HCT116 (cell line): Measurements from ENCODE around the gene DYNLT4.

Source experiments
- ATF3 ChIP-seq: IDR thresholded peaks from 2 replicates; pipeline ENCODE4 v1.6.1; 2012
- CTCF ChIP-seq, 3 experiments: fragments of 200-600 bp in 1 of 3; sonication (generic) in 1 of 3; IDR thresholded peaks in 2 of 3; conservative IDR thresholded peaks in 1 of 3; 2 replicates each; pipeline ENCODE4 v1.5.1; 2012 to 2017; ENCODE audit warnings: low read depth in 2 of 3, low read length in 2 of 3, antibody characterized with exemption in 1 of 3, borderline replicate concordance in 1 of 3, control low read depth in 1 of 3, mild to moderate bottlenecking in 1 of 3, mixed read lengths in 1 of 3, mixed run types in 1 of 3, moderate library complexity in 1 of 3; ENCODE audit not compliant: insufficient read depth in 1 of 3
- EZH2 ChIP-seq: fragments of 200-600 bp; sonication (generic); IDR thresholded peaks from 2 replicates; pipeline ENCODE4 v1.6.1; 2017; ENCODE audit warnings: antibody characterized with exemption, mixed run types

DNA sequence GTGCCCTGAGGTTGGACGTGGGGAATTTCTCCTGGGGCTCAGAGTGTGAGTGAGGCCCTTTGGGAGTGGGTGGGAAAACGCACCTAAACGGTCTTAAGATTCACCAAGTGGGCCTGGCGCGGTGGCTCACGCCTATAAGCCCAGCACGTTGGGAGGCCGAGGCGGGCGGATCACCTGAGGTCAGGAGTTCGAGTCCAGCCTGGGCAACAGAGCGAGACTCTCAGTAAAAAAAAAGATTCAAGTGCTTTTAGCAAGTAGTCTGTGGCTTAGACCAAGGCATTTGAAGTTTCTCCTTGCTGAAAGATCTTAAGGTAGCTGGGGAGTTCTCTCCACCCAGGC, 30.5 kb downstream of the DYNLT4 start:
- TF ChIP-seq ATF3 (no peak), CTCF (IDR thresholded peaks at IDR 0.05 in 2 of 3, conservative IDR thresholded peaks at IDR 0.05 in 1 of 3; ENCODE audit: borderline replicate concordance in 1 of 3, insufficient read depth in 1 of 3, low read depth in 2 of 3, low read length in 2 of 3) (no peak), EZH2 (no peak)
